Activated CD4-positive, CD25-positive, alpha-beta regulatory T cell treated with anti-CD3 and anti-CD28 coated beads, Interleukin-2, amount 50 U/mL, for 72 hours (primary cell): ENCODE measurements around the gene FOXC1.

Source experiments
- DNase-seq: peaks from one replicate; pipeline ENCODE4 v3.0.0; 2021

FOXC1 gene

GRCh38 chr6:1612974-1613306, 3.2 kb downstream of the FOXC1 start:
- DNase-seq, result no peak

- DNase-seq, result no peak
Measured at GRCh38 chr6:1613346-1613687, 3.6 kb downstream of the FOXC1 start.

- no peak for DNase-seq
Measured at GRCh38 chr6:1613688-1614447, 4.2 kb downstream of the FOXC1 start.

GRCh38 chr6:1614448-1615150, 4.9 kb downstream of the FOXC1 start:
- DNase-seq, result no peak

- DNase-seq, result no peak
Measured at GRCh38 chr6:1615151-1615852, 5.6 kb downstream of the FOXC1 start.

- DNase-seq, result no peak
Measured at GRCh38 chr6:1615853-1616420, 6.2 kb downstream of the FOXC1 start.

GRCh38 chr6:1616701-1617463, 7.2 kb downstream of the FOXC1 start:
- DNase-seq, result no peak

- DNase-seq, result no peak
Measured at GRCh38 chr6:1617466-1618310, 8.0 kb downstream of the FOXC1 start.

GRCh38 chr6:1618311-1619097, 8.8 kb downstream of the FOXC1 start:
- DNase-seq, result no peak

- no peak for DNase-seq
Measured at GRCh38 chr6:1619098-1619672, 9.5 kb downstream of the FOXC1 start.

GRCh38 chr6:1619673-1620503, 10.2 kb downstream of the FOXC1 start:
- no peak for DNase-seq

- DNase-seq, result no peak
Measured at GRCh38 chr6:1620504-1621069, 10.9 kb downstream of the FOXC1 start.

- no peak for DNase-seq
Measured at GRCh38 chr6:1621070-1621701, 11.5 kb downstream of the FOXC1 start.

GRCh38 chr6:1622220-1622850, 12.6 kb downstream of the FOXC1 start:
- no peak for DNase-seq

- DNase-seq, result no peak
Measured at GRCh38 chr6:1622851-1623768, 13.4 kb downstream of the FOXC1 start.

GRCh38 chr6:1623769-1624057, 14.0 kb downstream of the FOXC1 start:
- no peak for DNase-seq

GRCh38 chr6:1624058-1624850, 14.5 kb downstream of the FOXC1 start:
- no peak for DNase-seq
